Measurements from ENCODE around the gene GGT7. TPM values are rescaled to one million over a fixed set of nuclear protein-coding genes. Genes with fewer than 3 reads are reported as not detected.

Gene GGT7
- total and polyA plus RNA-seq, 9 of the 15 experiments (the other 6 are each of a cell fraction or from before 2014, with no cell fraction given): 0.04 to 18.3 (median 5.9) TPM

DNA sequence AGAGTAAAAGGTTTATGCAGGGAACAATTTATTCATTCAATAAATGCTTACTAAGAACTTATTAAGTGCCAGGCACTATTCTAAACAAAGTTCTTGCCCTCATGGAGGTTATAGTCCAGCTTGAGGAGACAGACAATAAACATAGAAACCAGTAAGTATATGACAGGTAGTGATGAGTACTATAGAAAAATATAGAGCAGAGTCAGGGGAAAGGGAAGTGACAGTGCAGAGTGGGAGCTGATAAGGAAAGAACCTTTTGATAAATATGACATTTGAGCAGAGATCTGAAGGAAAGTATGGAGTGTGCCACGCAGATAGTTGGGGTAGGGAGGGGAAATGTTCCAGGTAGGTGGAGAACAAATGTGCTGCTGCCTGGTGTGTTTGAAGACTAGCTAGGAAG lies 15.8 kb upstream of the GGT7 start (continued):
- TF ChIP-seq HDGF (IDR thresholded peaks at IDR 0.05): no peak
- no peak for TF ChIP-seq PHF21A (IDR thresholded peaks at IDR 0.05; ENCODE audit: borderline replicate concordance, low read depth)
- TF ChIP-seq ASH1L (IDR thresholded peaks at IDR 0.05; ENCODE audit: borderline replicate concordance, low read depth, partially characterized antibody): no peak
- TF ChIP-seq KDM5B (IDR thresholded peaks at IDR 0.05; ENCODE audit: insufficient replicate concordance, low read depth, low read length): no peak
- no peak for TF ChIP-seq ZNF695 (CRISPR knock-in tag; IDR thresholded peaks at IDR 0.05)
- TF ChIP-seq, protein P1, sequence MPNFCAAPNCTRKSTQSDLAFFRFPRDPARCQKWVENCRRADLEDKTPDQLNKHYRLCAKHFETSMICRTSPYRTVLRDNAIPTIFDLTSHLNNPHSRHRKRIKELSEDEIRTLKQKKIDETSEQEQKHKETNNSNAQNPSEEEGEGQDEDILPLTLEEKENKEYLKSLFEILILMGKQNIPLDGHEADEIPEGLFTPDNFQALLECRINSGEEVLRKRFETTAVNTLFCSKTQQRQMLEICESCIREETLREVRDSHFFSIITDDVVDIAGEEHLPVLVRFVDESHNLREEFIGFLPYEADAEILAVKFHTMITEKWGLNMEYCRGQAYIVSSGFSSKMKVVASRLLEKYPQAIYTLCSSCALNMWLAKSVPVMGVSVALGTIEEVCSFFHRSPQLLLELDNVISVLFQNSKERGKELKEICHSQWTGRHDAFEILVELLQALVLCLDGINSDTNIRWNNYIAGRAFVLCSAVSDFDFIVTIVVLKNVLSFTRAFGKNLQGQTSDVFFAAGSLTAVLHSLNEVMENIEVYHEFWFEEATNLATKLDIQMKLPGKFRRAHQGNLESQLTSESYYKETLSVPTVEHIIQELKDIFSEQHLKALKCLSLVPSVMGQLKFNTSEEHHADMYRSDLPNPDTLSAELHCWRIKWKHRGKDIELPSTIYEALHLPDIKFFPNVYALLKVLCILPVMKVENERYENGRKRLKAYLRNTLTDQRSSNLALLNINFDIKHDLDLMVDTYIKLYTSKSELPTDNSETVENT (CRISPR knock-in tag; IDR thresholded peaks at IDR 0.05): no peak
- no peak for TF ChIP-seq ZNF124 (CRISPR knock-in tag; IDR thresholded peaks at IDR 0.05)
- TF ChIP-seq, protein P2, sequence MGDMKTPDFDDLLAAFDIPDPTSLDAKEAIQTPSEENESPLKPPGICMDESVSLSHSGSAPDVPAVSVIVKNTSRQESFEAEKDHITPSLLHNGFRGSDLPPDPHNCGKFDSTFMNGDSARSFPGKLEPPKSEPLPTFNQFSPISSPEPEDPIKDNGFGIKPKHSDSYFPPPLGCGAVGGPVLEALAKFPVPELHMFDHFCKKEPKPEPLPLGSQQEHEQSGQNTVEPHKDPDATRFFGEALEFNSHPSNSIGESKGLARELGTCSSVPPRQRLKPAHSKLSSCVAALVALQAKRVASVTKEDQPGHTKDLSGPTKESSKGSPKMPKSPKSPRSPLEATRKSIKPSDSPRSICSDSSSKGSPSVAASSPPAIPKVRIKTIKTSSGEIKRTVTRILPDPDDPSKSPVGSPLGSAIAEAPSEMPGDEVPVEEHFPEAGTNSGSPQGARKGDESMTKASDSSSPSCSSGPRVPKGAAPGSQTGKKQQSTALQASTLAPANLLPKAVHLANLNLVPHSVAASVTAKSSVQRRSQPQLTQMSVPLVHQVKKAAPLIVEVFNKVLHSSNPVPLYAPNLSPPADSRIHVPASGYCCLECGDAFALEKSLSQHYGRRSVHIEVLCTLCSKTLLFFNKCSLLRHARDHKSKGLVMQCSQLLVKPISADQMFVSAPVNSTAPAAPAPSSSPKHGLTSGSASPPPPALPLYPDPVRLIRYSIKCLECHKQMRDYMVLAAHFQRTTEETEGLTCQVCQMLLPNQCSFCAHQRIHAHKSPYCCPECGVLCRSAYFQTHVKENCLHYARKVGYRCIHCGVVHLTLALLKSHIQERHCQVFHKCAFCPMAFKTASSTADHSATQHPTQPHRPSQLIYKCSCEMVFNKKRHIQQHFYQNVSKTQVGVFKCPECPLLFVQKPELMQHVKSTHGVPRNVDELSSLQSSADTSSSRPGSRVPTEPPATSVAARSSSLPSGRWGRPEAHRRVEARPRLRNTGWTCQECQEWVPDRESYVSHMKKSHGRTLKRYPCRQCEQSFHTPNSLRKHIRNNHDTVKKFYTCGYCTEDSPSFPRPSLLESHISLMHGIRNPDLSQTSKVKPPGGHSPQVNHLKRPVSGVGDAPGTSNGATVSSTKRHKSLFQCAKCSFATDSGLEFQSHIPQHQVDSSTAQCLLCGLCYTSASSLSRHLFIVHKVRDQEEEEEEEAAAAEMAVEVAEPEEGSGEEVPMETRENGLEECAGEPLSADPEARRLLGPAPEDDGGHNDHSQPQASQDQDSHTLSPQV (IDR thresholded peaks at IDR 0.05): peak; percentile 53
- no peak for TF ChIP-seq ZNF217 (CRISPR knock-in tag; IDR thresholded peaks at IDR 0.05)
- TF ChIP-seq MCM7 (IDR thresholded peaks at IDR 0.05): no peak
- no peak for TF ChIP-seq ZNF197 (CRISPR knock-in tag; IDR thresholded peaks at IDR 0.05; ENCODE audit: low read depth)
- TF ChIP-seq NFXL1 (CRISPR knock-in tag; IDR thresholded peaks at IDR 0.05): no peak
- TF ChIP-seq ZNF165 (CRISPR knock-in tag; IDR thresholded peaks at IDR 0.05; ENCODE audit: borderline replicate concordance): no peak
- no peak for TF ChIP-seq ZNF76 (CRISPR knock-in tag; IDR thresholded peaks at IDR 0.05; ENCODE audit: borderline replicate concordance)
- no peak for TF ChIP-seq ZNF12 (CRISPR knock-in tag; IDR thresholded peaks at IDR 0.05)
- no peak for TF ChIP-seq MTA3 (IDR thresholded peaks at IDR 0.05; ENCODE audit: borderline replicate concordance)
- no peak for TF ChIP-seq ZBED1 (IDR thresholded peaks at IDR 0.05)
- TF ChIP-seq NCOR1 (IDR thresholded peaks at IDR 0.05): peak; percentile 84
- TF ChIP-seq TCFL5 (CRISPR knock-in tag; conservative IDR thresholded peaks at IDR 0.05): no peak
- TF ChIP-seq HNRNPLL (IDR thresholded peaks at IDR 0.05; ENCODE audit: low read depth, low read length, poor library complexity, severe bottlenecking): no peak
- no peak for TF ChIP-seq ZNF146 (CRISPR knock-in tag; IDR thresholded peaks at IDR 0.05; ENCODE audit: unreplicated experiment)
- no peak for TF ChIP-seq NFRKB (IDR thresholded peaks at IDR 0.05; ENCODE audit: low read depth)
- TF ChIP-seq, protein P3, sequence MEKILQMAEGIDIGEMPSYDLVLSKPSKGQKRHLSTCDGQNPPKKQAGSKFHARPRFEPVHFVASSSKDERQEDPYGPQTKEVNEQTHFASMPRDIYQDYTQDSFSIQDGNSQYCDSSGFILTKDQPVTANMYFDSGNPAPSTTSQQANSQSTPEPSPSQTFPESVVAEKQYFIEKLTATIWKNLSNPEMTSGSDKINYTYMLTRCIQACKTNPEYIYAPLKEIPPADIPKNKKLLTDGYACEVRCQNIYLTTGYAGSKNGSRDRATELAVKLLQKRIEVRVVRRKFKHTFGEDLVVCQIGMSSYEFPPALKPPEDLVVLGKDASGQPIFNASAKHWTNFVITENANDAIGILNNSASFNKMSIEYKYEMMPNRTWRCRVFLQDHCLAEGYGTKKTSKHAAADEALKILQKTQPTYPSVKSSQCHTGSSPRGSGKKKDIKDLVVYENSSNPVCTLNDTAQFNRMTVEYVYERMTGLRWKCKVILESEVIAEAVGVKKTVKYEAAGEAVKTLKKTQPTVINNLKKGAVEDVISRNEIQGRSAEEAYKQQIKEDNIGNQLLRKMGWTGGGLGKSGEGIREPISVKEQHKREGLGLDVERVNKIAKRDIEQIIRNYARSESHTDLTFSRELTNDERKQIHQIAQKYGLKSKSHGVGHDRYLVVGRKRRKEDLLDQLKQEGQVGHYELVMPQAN (IDR thresholded peaks at IDR 0.05; ENCODE audit: borderline replicate concordance): no peak
- TF ChIP-seq ILK (tag; IDR thresholded peaks at IDR 0.05; ENCODE audit: borderline replicate concordance, low read depth): no peak
